NCI-H524 (cell line): Measurements from ENCODE around the gene CDH16.
"Not testable (repeated sequence)": the region's sequence is repeated elsewhere in the genome, so short reads cannot be mapped to it uniquely, and the experiment has no call there.

Experiments used
- DNase-seq, 2 experiments: peaks; one replicate each; lab custom pipeline; 2025; lab: John Stamatoyannopoulos, UW

Gene CDH16

DNA sequence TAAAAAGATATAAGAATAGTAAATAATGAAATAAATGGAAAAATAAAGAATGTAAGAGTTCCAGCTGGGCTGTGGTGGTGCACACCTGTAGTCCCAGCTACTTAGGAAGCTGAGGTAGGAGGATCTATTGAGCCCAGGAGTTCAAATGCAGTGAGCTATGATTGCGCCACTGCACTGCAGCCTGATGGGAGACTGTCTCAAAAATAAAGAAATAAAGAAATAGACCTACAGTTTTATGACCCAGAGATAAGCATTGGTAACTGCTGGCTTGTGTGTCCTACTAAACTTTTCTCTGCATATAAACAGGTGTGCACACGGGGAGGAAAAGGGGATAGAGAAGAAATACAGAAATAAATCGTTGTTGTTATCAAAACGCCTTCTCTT, 46.1 kb downstream of the CDH16 start:
- DNase-seq = no peak

DNA sequence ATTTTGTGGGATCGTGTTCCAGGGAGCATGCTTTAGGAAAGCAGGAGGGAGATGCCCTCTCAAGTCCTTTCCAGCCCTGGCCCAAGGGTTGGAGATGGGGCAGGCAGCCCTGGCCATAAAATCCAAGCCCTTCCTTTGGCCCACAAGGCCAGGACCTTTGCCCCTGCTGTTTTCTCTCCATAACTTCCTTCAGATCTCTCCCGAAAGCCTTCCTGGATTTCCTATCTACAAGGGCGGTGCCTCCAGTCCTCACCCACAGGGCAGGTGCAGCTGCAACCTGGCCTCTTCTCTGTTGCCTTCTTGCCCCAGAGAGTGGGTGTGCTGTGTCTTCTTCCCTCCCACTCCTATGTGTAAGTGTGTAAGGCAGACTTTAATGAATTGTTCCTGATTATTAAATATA, 46.8 kb downstream of the CDH16 start:
- no peak for DNase-seq

DNA sequence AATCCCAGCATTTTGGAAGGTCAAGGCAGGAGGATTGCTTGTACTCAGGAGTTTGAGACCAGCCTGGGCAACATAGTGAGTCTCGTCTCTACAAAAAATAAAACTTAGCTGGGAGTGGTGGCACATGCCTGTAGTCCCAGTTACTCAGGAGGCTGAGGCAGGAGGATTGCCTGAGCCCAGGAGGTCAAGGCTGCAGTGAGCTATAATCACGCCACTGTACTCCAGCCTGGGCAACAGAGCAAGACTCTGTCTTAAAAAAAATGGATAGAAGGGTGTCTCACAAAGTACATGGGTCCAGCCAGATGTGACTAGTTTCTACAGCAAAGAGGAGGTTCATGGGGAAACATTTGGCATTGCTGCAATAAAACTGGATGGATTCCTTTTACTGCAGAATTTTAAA, 47.3 kb downstream of the CDH16 start:
- not testable (repeated sequence) for DNase-seq

DNA sequence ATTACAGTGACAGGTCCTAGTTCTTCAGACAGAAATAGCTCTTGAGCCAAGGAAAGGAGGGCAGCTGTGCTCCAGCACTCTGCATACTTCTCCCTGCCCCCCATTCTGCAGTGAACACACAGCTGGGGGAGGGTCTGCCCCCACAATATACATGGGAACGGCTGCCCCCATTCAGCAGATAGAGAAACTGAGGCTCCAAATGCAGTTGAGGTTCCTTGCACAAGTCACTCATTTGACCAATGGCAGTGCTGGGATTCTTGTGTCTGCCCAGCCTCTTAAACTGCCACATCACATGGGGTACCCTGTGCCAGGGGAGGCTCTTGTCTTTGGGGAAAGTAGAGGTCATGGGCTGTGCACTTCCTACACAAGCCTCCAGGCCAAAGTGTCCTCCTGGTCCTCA, 49.3 kb downstream of the CDH16 start:
- DNase-seq = no peak

DNA sequence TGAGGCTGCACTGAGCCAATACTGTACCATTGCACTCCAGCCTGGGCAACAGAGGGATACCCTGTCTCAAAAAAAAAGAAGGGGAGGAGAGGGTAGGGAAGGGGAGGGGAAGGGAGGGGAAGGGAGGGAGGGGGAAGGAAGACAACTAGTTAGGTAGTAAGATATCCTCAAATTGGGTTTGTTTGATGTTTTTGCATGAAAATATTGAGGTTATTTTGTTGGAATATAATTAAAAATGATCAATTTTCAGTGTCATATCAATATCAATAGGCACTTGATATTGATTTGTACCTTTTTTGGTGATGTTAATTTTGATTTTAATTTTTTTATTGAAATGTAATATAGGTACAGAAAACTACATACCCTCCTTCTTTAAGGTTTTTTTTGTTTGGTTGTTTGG, 55.0 kb downstream of the CDH16 start:
- no peak for DNase-seq

DNA sequence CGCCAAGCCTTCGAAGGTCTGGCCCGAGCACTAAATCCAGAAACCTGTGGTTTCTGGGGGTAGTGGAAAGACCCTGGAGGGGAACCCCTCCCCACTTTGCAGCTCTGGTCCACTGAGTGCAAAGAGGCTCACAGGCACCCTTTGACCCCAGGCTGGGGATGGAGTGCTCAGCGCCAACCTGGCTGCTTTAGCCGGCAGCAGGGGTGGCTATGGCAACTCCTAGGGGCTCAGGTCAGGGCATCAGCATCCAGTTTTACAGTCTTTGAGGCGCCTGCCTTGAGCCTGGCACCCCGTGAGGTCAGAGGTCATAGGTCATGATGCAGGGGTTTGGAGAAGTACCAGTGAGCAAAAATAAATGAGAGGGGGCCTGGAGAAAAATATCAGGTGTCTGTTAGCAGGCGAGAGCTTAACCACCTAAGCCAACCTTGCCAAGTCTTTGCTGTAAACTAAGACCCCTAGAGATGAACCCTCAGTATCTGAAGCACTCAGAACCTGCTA, 56.6 kb downstream of the CDH16 start:
- no peak for DNase-seq

DNA sequence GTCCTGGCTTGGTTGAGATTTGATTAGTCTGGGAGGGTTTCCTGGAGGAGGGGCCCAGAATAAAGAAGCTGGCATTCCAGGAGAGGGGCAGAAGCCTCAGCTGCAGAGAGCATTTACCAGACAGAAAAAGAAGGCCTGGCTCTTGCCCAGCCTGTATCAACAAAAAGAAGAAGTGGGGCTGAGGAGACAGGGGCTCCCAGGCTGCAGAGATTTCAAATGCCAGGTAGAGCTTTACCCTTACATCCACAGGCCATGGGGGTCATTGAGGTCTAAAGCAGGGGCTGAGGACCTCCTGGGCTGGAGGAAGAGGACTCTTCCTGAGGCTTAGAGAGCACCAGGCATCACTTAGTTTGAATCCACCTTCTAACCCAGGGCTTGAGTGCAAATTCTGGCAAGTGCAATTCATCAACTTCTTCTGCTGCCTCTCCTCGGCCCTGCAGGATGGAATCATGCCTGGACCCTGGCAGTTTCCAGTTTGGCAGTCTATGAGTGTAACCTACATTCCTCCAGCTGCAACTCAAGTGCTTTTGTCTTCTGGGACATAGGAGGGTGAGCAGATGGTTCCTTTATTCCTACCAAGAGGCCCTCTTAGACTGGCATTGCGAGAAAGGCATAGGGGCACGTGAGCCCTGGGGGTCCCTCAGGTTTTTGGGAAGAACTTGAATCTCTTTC, 59.2 kb downstream of the CDH16 start:
- peak; percentile 47 to 80 for DNase-seq

DNA sequence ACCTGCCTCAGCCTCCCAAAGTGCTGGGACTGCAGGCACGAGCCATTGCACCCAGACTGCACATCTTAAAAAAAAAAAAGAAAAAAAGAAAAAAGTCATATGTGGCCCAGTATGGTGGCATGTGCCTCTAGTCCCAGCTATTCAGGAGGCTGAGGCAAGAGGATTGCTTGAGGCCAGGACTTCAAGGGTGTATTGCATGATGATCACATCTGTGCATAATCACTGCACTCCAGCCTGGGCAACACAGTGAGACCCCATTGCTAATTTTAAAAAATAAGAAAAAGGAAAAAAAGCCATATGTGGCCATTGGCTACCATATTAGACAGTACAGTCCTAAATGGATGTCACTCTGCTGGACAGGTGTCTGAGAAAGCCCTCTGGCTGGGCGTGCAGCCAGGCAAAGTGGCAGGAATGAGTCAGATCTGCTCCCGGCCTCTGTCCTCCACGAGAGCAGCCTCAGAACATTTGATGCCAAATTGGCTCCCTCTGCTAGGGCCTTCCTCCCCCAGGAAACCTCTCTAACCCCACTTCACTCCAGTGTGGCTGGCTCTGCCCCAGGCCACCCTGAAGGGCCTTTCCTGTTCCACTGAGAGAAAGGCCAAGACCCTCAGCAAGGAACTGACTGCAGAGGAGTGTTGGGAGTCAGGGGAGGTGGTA, 59.8 kb downstream of the CDH16 start:
- no peak for DNase-seq
